Muscle of leg (tissue), 11 donors: Measurements from ENCODE around the gene SLC43A1. TPM values are rescaled to one million over a fixed set of nuclear protein-coding genes. Genes with fewer than 3 reads are reported as not detected.

ENCODE experiments used
- DNase-seq: peaks from one replicate; pipeline ENCODE4 v3.0.0; 2013
- H3K27ac ChIP-seq: one replicate; pipeline ENCODE4 v1.5.1; 2013; ENCODE audit warnings: mild to moderate bottlenecking, low read length, control low read depth
- H3K27me3 ChIP-seq: one replicate; pipeline ENCODE4 v1.6.1; 2013; ENCODE audit warnings: low read length; ENCODE audit not compliant: control insufficient read depth, insufficient read depth
- H3K36me3 ChIP-seq: one replicate; pipeline ENCODE4 v1.6.1; 2013; ENCODE audit warnings: low read length; ENCODE audit not compliant: control insufficient read depth, insufficient read depth
- H3K4me1 ChIP-seq: one replicate; pipeline ENCODE4 v1.6.1; 2013; ENCODE audit warnings: low read length; ENCODE audit not compliant: control insufficient read depth, insufficient read depth
- H3K4me3 ChIP-seq: one replicate; pipeline ENCODE4 v1.5.1; 2013; ENCODE audit warnings: low read length, control low read depth
- H3K9me3 ChIP-seq: replicated peaks from 2 replicates; pipeline ENCODE4 v1.6.1; 2013; ENCODE audit warnings: low read depth, low read length; ENCODE audit not compliant: control insufficient read depth
- WGBS: methylation state at CpG from one replicate; pipeline ENCODE4 v1.1.5; 2013; ENCODE audit warnings: missing lambda C conversion rate; ENCODE audit not compliant: insufficient coverage; 5-methylcytosine and 5-hydroxymethylcytosine counted together
- polyA plus RNA-seq, 8 donors: library from polyadenylated mRNA; unstranded; fragments of 120-200 nt; gene quantifications; one replicate each; pipeline versions ENCODE4 v1.2.1 to v1.2.3, GENCODE V29; 2013; ENCODE audit warnings: inconsistent platforms in 1 of 8, low replicate concordance in 1 of 8; ENCODE audit not compliant: insufficient read length in 8 of 8, insufficient read depth in 1 of 8
- total RNA-seq: library from RNA; stranded (reverse); fragments of 120-200 nt; gene quantifications from one replicate; pipeline ENCODE4 v1.2.4, GENCODE V29; 2013

Gene SLC43A1
- total and polyA plus RNA-seq, 9 donors, result 7.1 to 12.5 (median 10.3) TPM

DNA sequence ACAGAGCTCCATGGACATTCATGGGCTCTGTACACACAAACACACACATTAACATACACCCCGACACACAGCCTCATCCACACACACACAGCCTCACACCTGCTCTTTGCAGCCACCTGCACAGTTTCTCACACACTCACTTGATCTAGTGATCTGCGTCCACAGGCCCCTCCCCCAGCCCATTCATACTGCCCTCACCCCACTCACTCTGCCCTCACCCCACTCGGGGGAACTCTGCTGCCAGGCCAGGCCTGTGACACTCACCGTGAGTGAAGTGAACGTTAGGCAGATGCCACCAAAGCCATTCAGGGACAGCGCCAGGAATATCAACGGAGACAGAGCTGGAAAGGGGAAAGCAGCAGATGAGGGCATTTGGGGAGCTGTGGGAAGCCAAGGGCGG, 15.0 kb downstream of the SLC43A1 start:
- H3K9me3 ChIP-seq, result no peaks in the 10 kb centered on the region
- H3K36me3 ChIP-seq, result peaks cover 29% of the 10 kb centered on the region
- no peak overlapping the region for H3K4me3 ChIP-seq
- peak overlapping the region; percentile 89 for H3K27ac ChIP-seq
- peaks cover 33% of the 10 kb centered on the region for H3K4me1 ChIP-seq
- H3K27me3 ChIP-seq, result no peaks in the 10 kb centered on the region
- DNase-seq, result no peak
- 80% methylated on average over 6 of the region's 8 CpGs for WGBS

DNA sequence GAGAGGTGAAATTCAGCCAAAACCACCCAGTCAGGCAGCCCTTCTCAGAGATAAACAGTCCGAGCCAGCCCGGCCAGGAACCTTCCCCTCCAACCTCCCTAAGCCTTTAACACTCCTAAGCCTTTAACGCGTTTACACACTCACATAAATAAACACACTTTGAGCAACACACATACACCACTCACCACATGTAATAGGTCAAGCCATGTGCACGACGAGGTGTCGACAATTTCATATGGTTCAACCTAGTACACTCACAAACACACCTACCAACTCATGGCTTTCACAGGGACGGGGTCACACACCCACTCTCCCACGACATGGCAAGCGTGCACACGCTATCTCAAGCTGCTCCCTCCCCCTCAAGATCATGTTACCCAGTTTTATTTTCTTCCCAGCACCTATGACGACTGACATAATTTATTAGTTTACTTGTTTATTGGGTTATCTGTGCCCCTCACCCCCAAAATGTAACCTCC, 15.5 kb downstream of the SLC43A1 start:
- no peaks in the 10 kb centered on the region for H3K9me3 ChIP-seq
- H3K27ac ChIP-seq, result peak overlapping the region; percentile 89
- H3K4me3 ChIP-seq, result peak overlapping the region; percentile 30
- H3K36me3 ChIP-seq, result peaks cover 29% of the 10 kb centered on the region
- H3K27me3 ChIP-seq, result no peaks in the 10 kb centered on the region
- 15% methylated on average over 8 of the region's 12 CpGs for WGBS
- DNase-seq, result no peak
- peaks cover 33% of the 10 kb centered on the region for H3K4me1 ChIP-seq

DNA sequence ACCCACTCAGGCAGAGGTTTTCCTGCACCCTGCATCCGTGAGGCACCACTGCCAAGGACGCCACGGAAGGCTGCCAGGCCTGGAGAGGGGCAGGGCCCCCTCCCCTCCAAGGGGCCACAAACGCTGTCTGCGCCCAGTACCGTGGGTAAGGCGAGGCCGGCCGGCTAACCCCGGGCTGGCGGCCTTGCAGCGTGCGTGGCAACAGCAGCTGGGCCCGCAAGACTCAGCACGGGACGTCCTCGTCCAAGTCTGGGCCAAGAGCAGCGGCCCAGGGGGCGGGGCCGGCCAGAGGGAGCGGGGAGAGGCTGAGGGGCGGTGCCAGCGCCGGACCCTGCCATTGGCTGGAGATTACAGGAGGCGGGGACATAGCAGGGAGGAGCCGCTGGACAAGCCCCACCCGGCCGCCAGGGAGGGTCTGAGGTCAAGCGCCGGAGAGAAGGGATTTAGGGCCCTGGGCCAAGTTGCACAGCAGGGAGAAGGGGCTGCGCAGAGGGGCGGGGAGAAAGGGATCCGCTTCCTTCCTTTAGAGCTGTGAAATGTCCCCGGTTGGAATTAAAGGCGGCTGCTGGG, 16.0 kb downstream of the SLC43A1 start:
- Histone ChIP-seq H3K4me3 (peak overlapping the region; percentile 30), H3K9me3 (no peaks in the 10 kb centered on the region), H3K27ac (peak overlapping the region; percentile 89), H3K27me3 (no peaks in the 10 kb centered on the region), H3K4me1 (peaks cover 34% of the 10 kb centered on the region), H3K36me3 (peaks cover 29% of the 10 kb centered on the region)
- DNase-seq, result peak; percentile 96
- WGBS, result 3% methylated on average over 32 of the region's 35 CpGs

GRCh38 chr11:57498540-57498939, 17.0 kb downstream of the SLC43A1 start:
- Histone ChIP-seq H3K27me3 (no peaks in the 10 kb centered on the region), H3K36me3 (peaks cover 29% of the 10 kb centered on the region), H3K4me3 (no peak overlapping the region), H3K27ac (no peak overlapping the region), H3K9me3 (no peaks in the 10 kb centered on the region), H3K4me1 (peaks cover 44% of the 10 kb centered on the region)
- DNase-seq, result no peak
- 74% methylated on average over 5 of the region's 6 CpGs for WGBS

DNA sequence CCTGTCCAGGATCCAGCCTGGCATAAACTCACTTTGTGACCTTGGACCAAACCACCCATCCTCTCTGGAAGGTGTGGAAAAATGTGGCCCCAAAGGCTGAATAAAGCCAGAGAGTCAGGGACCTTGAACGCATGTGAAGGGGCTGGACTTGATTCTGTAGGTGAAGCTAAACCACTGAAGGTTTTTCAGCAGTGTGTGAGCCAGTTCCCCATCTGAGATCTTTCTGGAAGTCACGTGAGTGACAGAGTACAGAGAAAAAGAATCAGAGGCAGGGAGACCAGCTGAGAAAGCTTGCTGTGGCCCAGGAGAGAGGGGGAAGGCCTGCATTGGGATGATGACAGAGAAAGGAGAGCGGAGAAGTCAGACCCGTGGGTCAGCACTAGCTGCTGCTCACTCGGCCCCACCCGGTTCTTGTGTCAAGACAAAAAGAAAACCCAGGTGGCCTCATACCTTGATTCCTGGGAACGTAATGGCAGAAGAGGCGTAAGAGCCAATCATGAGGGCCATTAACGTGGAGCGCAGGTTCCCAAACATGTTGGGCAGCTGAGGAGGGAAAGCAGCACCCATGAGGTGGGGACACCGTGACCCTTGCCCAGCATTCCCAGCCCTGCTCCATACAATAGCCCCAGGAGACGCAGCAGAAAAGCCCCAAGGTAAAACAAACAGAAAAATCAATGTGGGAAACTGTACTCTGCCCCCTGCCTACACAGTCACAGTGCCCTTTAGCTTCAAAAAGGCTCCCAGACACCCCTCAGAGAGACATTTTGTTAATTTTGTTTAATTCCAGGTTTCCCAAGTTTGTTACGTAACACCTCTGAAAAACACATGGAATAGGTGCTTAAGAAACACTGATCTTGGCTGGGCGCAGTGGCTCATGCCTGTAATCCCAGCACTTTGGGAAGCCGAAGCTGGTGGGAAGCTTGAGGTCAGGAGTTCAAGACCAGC, 17.9 kb downstream of the SLC43A1 start:
- 88% methylated on average over 12 of the region's 15 CpGs for whole genome bisulfite sequencing
- H3K27me3 ChIP-seq, result no peaks in the 10 kb centered on the region
- no peak overlapping the region for H3K27ac ChIP-seq
- DNase-seq, result no peak
- H3K9me3 ChIP-seq, result no peaks in the 10 kb centered on the region
- H3K4me3 ChIP-seq, result no peak overlapping the region
- peaks cover 45% of the 10 kb centered on the region for H3K4me1 ChIP-seq
- peaks cover 29% of the 10 kb centered on the region for H3K36me3 ChIP-seq

DNA sequence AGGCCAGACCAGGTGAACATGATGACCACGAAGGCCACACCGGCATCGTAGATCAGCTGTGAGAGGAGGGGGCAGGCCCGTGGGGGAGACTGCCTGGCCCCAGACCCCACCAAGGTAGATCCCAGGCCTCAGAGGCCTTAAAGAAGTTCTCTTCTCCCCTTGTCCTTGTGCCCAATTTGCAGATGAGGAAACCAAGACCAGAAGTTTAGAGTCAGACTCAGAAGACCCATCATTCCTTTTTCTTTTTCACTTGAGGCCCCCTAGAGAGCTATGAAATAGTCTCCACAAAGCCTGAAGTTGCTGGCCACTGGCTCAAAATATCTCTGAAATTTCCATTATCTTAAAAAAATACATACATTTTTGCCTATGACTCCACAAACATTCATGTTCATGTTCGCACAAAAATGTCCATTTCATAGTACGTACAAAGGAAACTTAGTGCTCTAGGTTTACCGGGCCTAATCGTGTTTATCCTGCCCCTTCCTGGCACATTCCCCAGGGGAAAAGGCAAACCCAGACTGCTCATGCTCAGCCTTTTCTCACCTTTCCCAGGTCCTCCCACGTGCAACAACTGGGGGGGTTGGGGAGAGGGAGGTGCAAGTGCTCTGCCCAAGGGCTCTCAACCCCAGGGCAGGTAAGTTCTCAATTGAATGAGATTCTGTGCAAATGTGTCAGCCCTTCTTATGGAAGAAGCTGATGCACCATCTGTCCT, 19.2 kb downstream of the SLC43A1 start:
- H3K9me3 ChIP-seq, result no peaks in the 10 kb centered on the region
- no peak overlapping the region for H3K4me3 ChIP-seq
- peaks cover 41% of the 10 kb centered on the region for H3K4me1 ChIP-seq
- WGBS, result 83% methylated on average over 5 of the region's 9 CpGs
- peaks cover 29% of the 10 kb centered on the region for H3K36me3 ChIP-seq
- H3K27ac ChIP-seq, result no peak overlapping the region
- DNase-seq, result no peak
- no peaks in the 10 kb centered on the region for H3K27me3 ChIP-seq

DNA sequence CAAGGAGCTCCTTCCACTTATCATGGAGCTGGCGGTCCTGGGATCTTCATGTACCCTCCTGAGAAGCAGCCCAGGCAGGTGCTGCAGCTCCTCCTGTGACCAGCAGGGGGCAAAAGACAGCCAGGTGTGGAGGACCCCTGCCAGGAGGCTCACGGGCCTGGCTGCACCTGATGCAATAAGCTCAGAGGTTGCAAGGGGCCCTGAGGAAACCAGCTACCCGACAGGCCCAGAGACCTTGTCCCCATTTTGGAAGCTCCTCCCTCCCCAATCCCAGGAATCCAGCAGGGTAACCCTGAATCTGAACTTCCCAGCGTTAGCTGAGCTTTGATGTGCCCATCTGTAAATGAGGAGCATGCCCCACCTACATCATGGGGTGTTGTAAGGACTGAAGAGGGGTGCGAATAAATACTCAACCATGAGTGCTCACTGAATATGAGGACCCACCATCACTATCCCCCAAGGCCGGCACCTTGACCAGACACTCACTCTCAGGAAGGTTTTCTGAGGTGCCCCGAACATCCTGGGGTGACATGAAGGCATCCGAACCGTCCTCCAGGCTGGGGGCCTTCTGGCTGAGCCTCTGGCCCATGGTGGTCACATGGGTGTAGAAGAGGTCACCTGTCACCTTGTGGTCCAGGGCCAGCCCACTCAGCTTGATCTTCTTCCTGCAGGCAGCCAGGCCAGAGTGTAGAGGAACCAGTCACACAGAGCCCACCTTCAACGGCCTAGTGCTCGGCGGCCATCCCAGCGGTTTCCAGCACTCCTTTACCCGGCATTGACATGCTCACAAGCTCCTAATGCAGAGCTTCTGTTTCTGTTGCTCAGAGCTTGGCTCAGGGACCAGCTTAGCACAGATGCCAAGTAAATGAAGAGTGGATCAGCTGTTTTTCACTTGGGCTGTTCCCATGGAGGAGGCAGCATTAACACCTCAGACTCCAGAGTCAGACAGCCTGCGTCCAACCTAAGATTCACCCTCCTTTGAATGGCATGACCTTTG, 21.7 kb downstream of the SLC43A1 start:
- peaks cover 34% of the 10 kb centered on the region for H3K36me3 ChIP-seq
- no peaks in the 10 kb centered on the region for H3K27me3 ChIP-seq
- WGBS, result 57% methylated on average over 10 of the region's 15 CpGs
- peaks cover 26% of the 10 kb centered on the region for H3K4me1 ChIP-seq
- no peak overlapping the region for H3K4me3 ChIP-seq
- H3K27ac ChIP-seq, result no peak overlapping the region
- DNase-seq, result peak; percentile 68
- H3K9me3 ChIP-seq, result no peaks in the 10 kb centered on the region

DNA sequence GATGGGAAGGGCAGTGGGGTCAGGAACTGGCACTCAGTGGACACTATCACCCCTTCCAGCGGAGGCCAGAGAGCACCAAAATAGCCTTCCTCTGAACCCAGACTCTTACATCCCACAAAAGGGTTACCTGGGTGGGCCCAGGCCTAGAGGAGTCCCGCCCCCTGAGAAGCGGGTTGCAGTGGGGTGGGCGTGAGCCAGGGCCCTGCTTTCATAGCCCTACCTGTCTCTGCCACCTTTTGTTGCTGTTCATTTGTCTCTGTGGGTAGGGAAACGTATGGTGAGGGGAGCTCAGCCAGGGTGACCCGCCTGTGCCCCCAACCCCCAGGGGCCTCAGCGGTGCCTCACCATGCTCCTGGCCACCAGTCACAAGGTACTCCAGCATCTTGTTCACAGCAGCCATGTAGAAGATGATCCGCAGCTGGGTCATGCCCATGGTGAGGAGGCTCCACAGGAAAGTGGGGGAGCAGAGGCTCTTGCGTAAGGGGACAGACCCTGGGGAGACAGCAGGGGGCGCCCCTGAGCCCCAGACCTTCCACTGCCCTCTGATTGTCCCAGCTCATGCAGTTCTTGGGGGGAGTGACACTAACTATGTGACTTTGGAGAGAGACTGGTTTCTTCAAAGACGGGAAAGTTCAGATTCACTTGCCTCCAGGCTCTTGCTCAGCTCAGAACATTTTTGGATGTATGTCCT, 24.0 kb downstream of the SLC43A1 start:
- Histone ChIP-seq H3K4me1 (peaks cover 40% of the 10 kb centered on the region), H3K27me3 (no peaks in the 10 kb centered on the region), H3K27ac (no peak overlapping the region), H3K4me3 (no peak overlapping the region), H3K36me3 (peaks cover 30% of the 10 kb centered on the region), H3K9me3 (no peaks in the 10 kb centered on the region)
- 66% methylated on average over 6 of the region's 11 CpGs for WGBS
- no peak for DNase-seq
